Measurements from ENCODE around the gene PDE9A.

Gene PDE9A

DNA sequence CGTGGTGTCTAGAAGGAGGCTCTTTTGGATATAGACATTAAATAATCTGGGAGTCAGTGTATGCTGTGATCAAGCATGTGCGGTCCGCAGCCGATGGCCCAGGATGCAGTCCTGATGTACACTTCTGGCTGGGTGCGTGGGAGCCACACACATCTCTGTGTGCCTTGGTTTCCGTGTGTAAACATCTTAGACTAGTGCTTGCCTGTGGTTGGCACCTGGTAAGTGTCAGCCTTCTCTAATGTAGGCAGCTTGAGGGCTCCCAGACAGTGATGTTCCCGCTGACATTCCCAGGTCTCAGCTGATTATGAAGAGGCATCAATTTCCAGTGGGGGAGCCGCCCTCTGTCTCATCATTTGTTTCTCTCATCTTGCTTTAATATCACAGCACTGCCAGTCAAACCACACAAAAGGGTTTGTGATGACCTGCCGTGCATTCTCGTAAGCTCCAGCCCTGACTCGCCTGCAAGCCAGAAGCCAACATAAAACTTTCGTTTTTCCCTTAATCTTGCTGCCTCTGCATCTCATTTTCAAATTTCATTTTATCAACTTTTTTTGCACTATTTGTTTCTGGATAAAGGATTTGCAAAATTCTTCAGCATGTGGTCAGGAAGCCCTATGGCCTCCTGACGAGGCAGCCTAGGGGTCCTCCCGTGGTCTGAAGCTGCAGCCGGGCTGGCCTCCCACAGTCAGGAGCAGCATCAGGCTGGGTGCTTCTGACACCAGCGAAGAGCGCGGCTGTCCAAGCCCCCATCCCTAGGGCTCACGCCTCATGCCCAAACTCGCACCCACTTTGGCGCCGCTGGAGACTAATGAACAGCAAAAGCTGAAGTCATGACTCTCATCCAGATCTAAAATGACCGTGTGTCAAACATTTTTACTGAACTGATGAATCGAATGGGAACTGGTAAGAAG, 28.1 kb downstream of the PDE9A start:
- no peak overlapping the region for H3K4me3 ChIP-seq (ENCODE audit: low read depth, low read length)
- TF ChIP-seq, protein P1, sequence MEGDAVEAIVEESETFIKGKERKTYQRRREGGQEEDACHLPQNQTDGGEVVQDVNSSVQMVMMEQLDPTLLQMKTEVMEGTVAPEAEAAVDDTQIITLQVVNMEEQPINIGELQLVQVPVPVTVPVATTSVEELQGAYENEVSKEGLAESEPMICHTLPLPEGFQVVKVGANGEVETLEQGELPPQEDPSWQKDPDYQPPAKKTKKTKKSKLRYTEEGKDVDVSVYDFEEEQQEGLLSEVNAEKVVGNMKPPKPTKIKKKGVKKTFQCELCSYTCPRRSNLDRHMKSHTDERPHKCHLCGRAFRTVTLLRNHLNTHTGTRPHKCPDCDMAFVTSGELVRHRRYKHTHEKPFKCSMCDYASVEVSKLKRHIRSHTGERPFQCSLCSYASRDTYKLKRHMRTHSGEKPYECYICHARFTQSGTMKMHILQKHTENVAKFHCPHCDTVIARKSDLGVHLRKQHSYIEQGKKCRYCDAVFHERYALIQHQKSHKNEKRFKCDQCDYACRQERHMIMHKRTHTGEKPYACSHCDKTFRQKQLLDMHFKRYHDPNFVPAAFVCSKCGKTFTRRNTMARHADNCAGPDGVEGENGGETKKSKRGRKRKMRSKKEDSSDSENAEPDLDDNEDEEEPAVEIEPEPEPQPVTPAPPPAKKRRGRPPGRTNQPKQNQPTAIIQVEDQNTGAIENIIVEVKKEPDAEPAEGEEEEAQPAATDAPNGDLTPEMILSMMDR (IDR thresholded peaks at IDR 0.05; ENCODE audit: low read depth, low read length), result no peak

DNA sequence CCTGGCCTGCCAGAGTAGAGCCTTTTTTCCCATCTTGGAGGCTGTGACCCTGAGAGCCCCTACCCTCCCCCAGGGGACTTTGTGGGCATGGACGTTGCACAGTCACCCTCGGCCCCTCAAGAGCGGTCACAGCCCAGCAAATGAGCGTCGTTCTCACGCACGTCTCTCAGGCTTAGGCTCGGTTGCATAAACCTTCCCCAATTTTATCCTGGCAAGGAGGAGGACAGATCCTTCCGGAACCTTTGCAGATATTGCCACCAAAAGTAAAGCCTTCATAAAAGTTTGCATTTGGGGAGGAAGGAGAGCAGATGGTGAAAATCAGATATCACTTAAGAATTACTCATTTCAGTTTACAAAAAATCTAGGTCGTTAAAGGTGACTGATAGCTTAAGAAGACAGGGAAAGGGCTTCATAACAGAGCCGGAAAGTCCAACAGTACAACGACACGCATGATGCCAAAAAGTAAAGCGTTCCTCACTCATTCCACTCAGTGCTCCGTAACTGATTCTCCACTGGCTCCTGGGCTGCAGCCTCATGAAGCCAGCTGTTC, 29.3 kb downstream of the PDE9A start:
- TF ChIP-seq, protein P1 (IDR thresholded peaks at IDR 0.05; ENCODE audit: low read depth, low read length), result no peak
- no peak overlapping the region for H3K4me3 ChIP-seq (ENCODE audit: low read depth, low read length)

DNA sequence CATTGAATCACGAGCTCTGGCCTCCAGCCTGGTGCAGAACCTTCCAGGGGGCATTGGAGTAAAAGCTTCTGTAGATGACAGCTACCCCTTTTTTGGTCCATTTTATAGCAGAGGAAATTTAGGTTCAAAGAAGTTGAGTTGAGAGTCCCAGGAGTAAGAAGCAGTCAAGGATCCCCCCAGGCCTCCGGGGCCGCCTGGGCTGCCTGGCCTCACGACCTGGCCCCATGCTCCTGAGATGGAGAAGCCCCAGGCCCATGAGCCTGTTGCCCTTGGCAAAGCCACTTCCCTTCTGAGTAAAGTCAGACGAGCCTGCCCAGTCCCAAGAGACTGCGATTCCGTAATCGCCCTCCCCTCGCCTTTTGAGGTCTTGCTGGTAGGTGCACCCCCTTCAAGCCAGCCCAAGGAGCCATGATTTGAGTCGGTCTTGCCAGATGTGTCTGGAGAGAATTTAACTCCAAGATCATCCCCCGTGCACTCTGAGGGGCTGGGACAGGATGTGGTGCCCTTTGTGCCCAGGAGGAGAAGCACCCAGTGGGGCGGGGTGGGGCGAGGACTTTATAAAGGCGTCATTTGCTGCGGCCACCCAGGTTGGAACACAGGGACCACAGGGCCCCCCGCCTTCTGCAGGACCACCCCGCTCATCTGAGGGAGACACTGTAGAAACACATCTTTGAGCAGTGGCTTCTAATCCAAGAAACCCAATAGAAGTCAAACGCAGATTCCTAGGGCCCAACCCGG, 30.1 kb downstream of the PDE9A start:
- H3K4me3 ChIP-seq (ENCODE audit: low read depth, low read length), result no peak overlapping the region
- TF ChIP-seq, protein P1 (IDR thresholded peaks at IDR 0.05; ENCODE audit: low read depth, low read length), result no peak

DNA sequence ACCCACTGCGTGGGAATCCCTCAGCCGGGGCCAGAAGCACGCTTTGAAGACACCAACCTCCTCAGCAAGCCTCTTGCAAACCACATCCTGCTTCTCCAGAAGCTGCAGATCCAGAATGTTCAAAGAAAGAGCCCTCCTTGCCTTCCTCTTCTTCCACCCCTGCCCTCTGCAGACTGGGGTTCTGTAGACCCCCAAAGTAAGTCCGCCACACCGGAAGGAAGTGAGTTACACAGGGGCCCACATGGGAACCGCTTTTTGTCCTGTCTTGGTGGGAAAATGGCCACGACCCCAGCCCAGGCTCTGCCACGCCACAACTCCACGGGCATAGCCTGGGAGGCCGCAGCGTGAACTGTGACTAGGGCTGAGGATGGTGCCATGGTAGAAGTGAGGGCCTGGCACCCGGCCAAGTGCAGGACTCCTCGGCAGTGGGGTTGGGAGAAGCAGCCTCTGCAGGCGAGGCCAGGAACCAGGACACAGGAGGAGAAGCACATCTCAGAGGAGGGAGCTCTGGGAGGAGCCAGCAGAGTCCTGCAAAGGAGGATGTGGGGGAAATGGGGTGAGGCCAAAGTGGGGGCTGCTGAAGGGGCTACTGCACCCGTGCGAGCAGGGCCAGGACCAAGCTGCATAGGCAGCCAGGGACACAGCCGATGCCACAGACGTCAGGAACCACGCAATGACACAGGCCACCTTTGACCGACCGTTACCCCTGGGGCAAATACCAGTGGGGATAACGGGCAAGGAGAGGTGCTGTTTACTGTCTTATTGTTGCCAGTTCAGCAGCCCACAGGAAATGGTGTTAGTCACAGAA, 30.9 kb downstream of the PDE9A start:
- H3K4me3 ChIP-seq (ENCODE audit: low read depth, low read length), result no peak overlapping the region
- TF ChIP-seq, protein P1 (IDR thresholded peaks at IDR 0.05; ENCODE audit: low read depth, low read length), result no peak

DNA sequence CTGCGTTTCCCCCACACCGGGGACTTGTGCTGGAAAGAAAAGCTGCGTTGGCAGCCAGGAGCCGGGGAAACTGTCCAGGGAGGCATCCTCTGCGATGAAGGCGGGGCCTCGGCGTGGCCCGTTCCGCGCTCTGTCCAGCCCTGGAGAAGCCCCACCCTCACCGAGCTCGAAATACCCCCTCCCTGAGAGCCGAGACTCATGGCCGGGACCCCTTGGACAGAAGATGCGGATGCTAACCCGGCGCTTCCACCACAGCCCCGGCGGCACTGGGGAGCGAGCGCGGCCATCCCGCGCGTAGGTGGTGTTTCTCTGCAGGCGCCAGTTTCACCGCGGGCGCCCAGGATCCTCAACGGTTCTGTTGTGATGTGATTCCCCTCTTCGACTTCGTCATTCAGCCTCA, 31.6 kb downstream of the PDE9A start:
- no peak overlapping the region for H3K4me3 ChIP-seq (ENCODE audit: low read depth, low read length)
- TF ChIP-seq, protein P1 (IDR thresholded peaks at IDR 0.05; ENCODE audit: low read depth, low read length), result no peak

DNA sequence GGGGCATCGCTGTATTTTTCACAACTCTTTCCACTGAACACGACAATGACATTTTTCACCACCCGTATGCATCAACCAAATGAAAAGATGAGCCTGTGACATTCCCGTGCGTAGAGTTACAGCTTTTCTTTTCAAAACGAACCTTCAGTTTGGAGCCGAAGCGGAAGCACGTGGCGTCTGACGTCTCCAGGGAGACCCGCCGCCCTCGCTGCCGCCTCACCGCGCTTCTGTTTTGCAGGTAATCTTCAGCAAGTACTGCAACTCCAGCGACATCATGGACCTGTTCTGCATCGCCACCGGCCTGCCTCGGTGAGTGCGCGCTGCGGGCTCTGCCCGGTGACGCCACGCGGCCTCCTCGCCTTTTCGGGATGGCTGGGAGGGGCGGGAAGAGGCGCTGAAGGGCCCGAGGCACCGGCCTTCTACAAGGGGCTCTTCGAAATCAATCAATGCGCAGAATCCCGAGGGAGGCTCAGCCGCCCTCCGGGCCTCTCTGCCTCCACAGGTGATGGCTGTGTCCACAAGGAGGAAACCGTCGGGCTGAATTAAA, 32.6 kb downstream of the PDE9A start:
- TF ChIP-seq, protein P1 (IDR thresholded peaks at IDR 0.05; ENCODE audit: low read depth, low read length), result no peak

More for the DNA sequence above, 32.6 kb downstream of the PDE9A start:
- H3K4me3 ChIP-seq (ENCODE audit: low read depth, low read length), result no peak overlapping the region
